HCT116 (cell line): ENCODE measurements around the gene C17orf114.
A peak's percentile ranks its signal among the peaks of the same experiment; 100 is the strongest.

Source experiments
- ATAC-seq: fragments of 200-7000 bp; cut with Tn5 transposase; 2 replicates; pipeline ENCODE4 v1.9.1; 2020; ENCODE audit warnings: mild to moderate bottlenecking, moderate library complexity
- BruUV-seq: library from RNA; stranded (reverse); fragments of 400-500 nt; replicated peaks from 2 replicates; lab custom pipeline; 2021; lab: Mats Ljungman, UMichigan
- CTCF ChIA-PET: fragments of 300-600 bp; sonication (Branson Sonifier 250); formaldehyde crosslinking; loops from one replicate; lab custom pipeline; 2021; ENCODE audit warnings: antibody characterized with exemption; lab: Charles Lee
- POLR2A ChIA-PET: fragments of 300-600, 350-600 bp; sonication (Branson Sonifier 250); formaldehyde crosslinking; loops from one replicate; lab custom pipeline; 2021; ENCODE audit warnings: antibody characterized with exemption; lab: Charles Lee
- RAD21 ChIA-PET, 2 experiments: fragments of 300-600 bp; sonication (Branson Sonifier 250); formaldehyde crosslinking; loops; one replicate each; lab custom pipeline; 2023; ENCODE audit warnings: low total read pairs in 2 of 2; ENCODE audit not compliant: uncharacterized antibody in 2 of 2, unreplicated experiment in 2 of 2, low non-redundant PET in 1 of 2; lab: Charles Lee
- DNase-seq: peaks from one replicate; pipeline ENCODE4 v3.0.0-alpha.2; 2010; ENCODE audit warnings: low read depth, low spot score
- H2AFZ ChIP-seq: fragments of 200-600 bp; shearing (Covaris generic), sonication (generic); 2 replicates; pipeline ENCODE4 v1.6.1; 2017; ENCODE audit warnings: low read depth, mixed run types, mixed read lengths, antibody characterized with exemption, low read length; ENCODE audit not compliant: poor library complexity, severe bottlenecking
- H3K27ac ChIP-seq: 2 replicates; pipeline ENCODE4 v1.5.1; 2012; ENCODE audit warnings: low read depth, low read length
- H3K27me3 ChIP-seq: fragments of 200-600 bp; sonication (generic); 2 replicates; pipeline ENCODE4 v1.6.1; 2016; ENCODE audit warnings: mixed run types, low read length, mixed read lengths; ENCODE audit not compliant: insufficient read depth
- H3K36me3 ChIP-seq, 2 experiments: fragments of 200-500 bp in 1 of 2; fragments of 200-600 bp in 1 of 2; sonication (Bioruptor generic) in 1 of 2; sonication (generic) in 1 of 2; 2 replicates each; pipeline versions ENCODE4 v1.5.1 to v1.6.1; 2014 to 2016; ENCODE audit warnings: low read length in 2 of 2, inconsistent platforms in 1 of 2, mixed read lengths in 1 of 2, mixed run types in 1 of 2; ENCODE audit not compliant: insufficient read depth in 2 of 2, control insufficient read depth in 1 of 2
- H3K4me1 ChIP-seq, 2 experiments: fragments of 200-600 bp in 1 of 2; sonication (generic) in 1 of 2; 2 replicates each; pipeline versions ENCODE4 v1.5.1 to v1.6.1; 2012 to 2017; ENCODE audit warnings: low read length in 2 of 2, inconsistent platforms in 1 of 2, mild to moderate bottlenecking in 1 of 2, mixed read lengths in 1 of 2, mixed run types in 1 of 2, moderate library complexity in 1 of 2; ENCODE audit not compliant: insufficient read depth in 2 of 2, control insufficient read depth in 1 of 2
- H3K4me2 ChIP-seq: fragments of 200-600 bp; sonication (generic); 2 replicates; pipeline ENCODE4 v1.6.1; 2017; ENCODE audit warnings: mixed run types, low read length, mixed read lengths
- H3K4me3 ChIP-seq, 2 experiments: fragments of 200-600 bp in 1 of 2; sonication (generic) in 1 of 2; replicated peaks in 1 of 2; 2 replicates each; pipeline ENCODE4 v1.5.1; 2011 to 2016; ENCODE audit warnings: low read length in 2 of 2, control low read depth in 1 of 2, low read depth in 1 of 2, mild to moderate bottlenecking in 1 of 2, mixed read lengths in 1 of 2, mixed run types in 1 of 2
- H3K79me2 ChIP-seq: fragments of 200-600 bp; sonication (generic); 2 replicates; pipeline ENCODE4 v1.6.1; 2017; ENCODE audit warnings: mild to moderate bottlenecking, mixed run types, low read length, moderate library complexity, mixed read lengths; ENCODE audit not compliant: insufficient read depth
- H3K9ac ChIP-seq: fragments of 200-600 bp; sonication (generic); 2 replicates; pipeline ENCODE4 v1.6.1; 2016; ENCODE audit warnings: low read length, mixed read lengths
- H3K9me2 ChIP-seq: fragments of 200-600 bp; sonication (generic), shearing (Covaris generic); 2 replicates; pipeline ENCODE4 v1.6.1; 2017; ENCODE audit warnings: mixed run types, mild to moderate bottlenecking, moderate library complexity; ENCODE audit not compliant: insufficient read depth
- H3K9me3 ChIP-seq, 2 experiments: fragments of 200-500 bp in 1 of 2; fragments of 200-600 bp in 1 of 2; sonication (Bioruptor generic) in 1 of 2; sonication (generic) in 1 of 2; 2 replicates each; pipeline ENCODE4 v1.6.1; 2014 to 2017; ENCODE audit warnings: low read length in 2 of 2, mixed read lengths in 2 of 2, inconsistent platforms in 1 of 2, low read depth in 1 of 2, mild to moderate bottlenecking in 1 of 2, mixed run types in 1 of 2, moderate library complexity in 1 of 2; ENCODE audit not compliant: control insufficient read depth in 1 of 2, insufficient read depth in 1 of 2
- H4K20me1 ChIP-seq: fragments of 200-600 bp; sonication (generic), shearing (Covaris generic); 2 replicates; pipeline ENCODE4 v1.6.1; 2017; ENCODE audit warnings: mixed run types, mild to moderate bottlenecking, moderate library complexity; ENCODE audit not compliant: insufficient read depth
- CBX3 ChIP-seq: IDR thresholded peaks from 2 replicates; pipeline ENCODE4 v1.6.1; 2012; ENCODE audit warnings: low read depth
- CEBPB ChIP-seq: IDR thresholded peaks from 2 replicates; pipeline ENCODE4 v1.6.1; 2012; ENCODE audit warnings: low read depth
- ELF1 ChIP-seq: IDR thresholded peaks from 2 replicates; pipeline ENCODE4 v1.6.1; 2012; ENCODE audit warnings: low read depth, borderline replicate concordance
- EZH2phosphoT487 ChIP-seq: fragments of 200-600 bp; IDR thresholded peaks from 2 replicates; pipeline ENCODE4 v1.6.1; 2018; ENCODE audit warnings: antibody characterized with exemption, borderline replicate concordance
- FOSL1 ChIP-seq: IDR thresholded peaks from 2 replicates; pipeline ENCODE4 v1.6.1; 2012; ENCODE audit warnings: low read depth
- JUND ChIP-seq: IDR thresholded peaks from 2 replicates; pipeline ENCODE4 v1.6.1; 2012
- POLR2A ChIP-seq: IDR thresholded peaks from 2 replicates; pipeline ENCODE4 v1.7.0; 2011; ENCODE audit warnings: borderline replicate concordance; ENCODE audit not compliant: insufficient read depth, insufficient read length; ENCODE audit errors: extremely low read depth
- POLR2AphosphoS5 ChIP-seq: IDR thresholded peaks from 2 replicates; pipeline ENCODE4 v1.6.1; 2011; ENCODE audit warnings: mild to moderate bottlenecking, low read depth, low read length, moderate library complexity
- SIN3A ChIP-seq: IDR thresholded peaks from 2 replicates; pipeline ENCODE4 v1.6.1; 2012; ENCODE audit warnings: low read depth
- TCF7L2 ChIP-seq: IDR thresholded peaks from 2 replicates; pipeline ENCODE4 v1.7.0; 2011; ENCODE audit warnings: borderline replicate concordance, inconsistent platforms; ENCODE audit not compliant: insufficient read depth, insufficient read length; ENCODE audit errors: extremely low read depth
- ZFX ChIP-seq: fragments of 450-650 bp; IDR thresholded peaks from 2 replicates; pipeline ENCODE4 v1.6.1; 2017
- intact Hi-C: fragments of 100-400 bp; cut with micrococcal nuclease; formaldehyde crosslinking; loops from 2 replicates; pipeline ENCODE4 v1.10.0; 2022
- TF ChIP-seq, protein P1 (sequence below): IDR thresholded peaks from 2 replicates; pipeline ENCODE4 v1.6.1; 2011; ENCODE audit warnings: mild to moderate bottlenecking, low read length, moderate library complexity; ENCODE audit not compliant: insufficient replicate concordance; ENCODE audit errors: extremely low read depth
- TF ChIP-seq, protein P2 (sequence below): IDR thresholded peaks from 2 replicates; pipeline ENCODE4 v1.6.1; 2012; ENCODE audit warnings: low read depth
- TF ChIP-seq, protein P3 (sequence below): IDR thresholded peaks from 2 replicates; pipeline ENCODE4 v1.6.1; 2012
- TF ChIP-seq, protein P4 (sequence below), 3 experiments: fragments of 200-600 bp in 1 of 3; sonication (generic) in 1 of 3; IDR thresholded peaks in 2 of 3; conservative IDR thresholded peaks in 1 of 3; 2 replicates each; pipeline ENCODE4 v1.5.1; 2012 to 2017; ENCODE audit warnings: low read depth in 2 of 3, low read length in 2 of 3, antibody characterized with exemption in 1 of 3, borderline replicate concordance in 1 of 3, control low read depth in 1 of 3, mild to moderate bottlenecking in 1 of 3, mixed read lengths in 1 of 3, mixed run types in 1 of 3, moderate library complexity in 1 of 3; ENCODE audit not compliant: insufficient read depth in 1 of 3

The C17orf114 gene

DNA sequence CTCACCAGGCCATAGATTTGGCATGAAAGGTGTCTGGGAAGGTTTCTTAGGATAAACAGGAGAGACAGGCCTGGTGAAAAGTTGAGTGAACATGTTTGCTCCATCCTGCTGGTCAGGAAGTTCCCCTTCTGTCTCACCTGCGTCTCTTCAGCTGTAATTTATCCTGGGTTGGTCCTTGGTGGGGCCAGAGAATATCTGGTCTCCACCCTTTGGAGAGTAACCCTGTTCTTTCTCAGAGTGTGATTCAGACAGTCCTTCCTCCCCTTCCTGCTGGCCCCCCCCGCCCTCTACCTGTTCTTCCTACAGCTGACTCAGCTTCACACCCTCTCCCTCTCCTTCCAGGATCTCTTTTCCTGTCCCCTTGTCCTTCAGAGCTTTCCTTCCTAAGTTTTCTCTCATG is 48.1 kb upstream of the C17orf114 start:
- Histone ChIP-seq H3K36me3 (no peaks in the 10 kb centered on the region), H3K27me3 (no peaks in the 10 kb centered on the region), H3K9me2 (no peaks in the 10 kb centered on the region), H2AFZ (no peak overlapping the region), H3K4me3 (peak overlapping the region in 1 of 2 experiments; percentile 13; a peak in 1 of 4 replicates), H3K27ac (no peak overlapping the region), H3K9me3 (no peaks in the 10 kb centered on the region), H3K4me1 (peaks cover 27 to 78% of the 10 kb centered on the region in 2 experiments), H4K20me1 (no peaks in the 10 kb centered on the region), H3K4me2 (peak overlapping the region; percentile 63), H3K9ac (peak overlapping the region; percentile 56; the same call in 1 of the 2 replicates), H3K79me2 (peaks cover 83% of the 10 kb centered on the region)
- BruUV-seq = no TSS peak
- CTCF ChIA-PET = interaction anchor here (0.6 kb wide), 1 partner anchor 34 kb away, joined by 3 read pairs; no protein-coding TSS in a partner anchor
- intact Hi-C loops = no loop called here
- POLR2A ChIA-PET = no interaction called here
- RAD21 ChIA-PET = no interaction called here
- ATAC-seq (peak; percentile 55), DNase-seq (no peak)
- no peak for TF ChIP-seq ZFX
- no peak for TF ChIP-seq EZH2phosphoT487
- TF ChIP-seq CEBPB = no peak
- TF ChIP-seq POLR2AphosphoS5 = no peak
- TF ChIP-seq CBX3 = 0 out of 2 replicates have a peak, but pooled peaks have one; percentile 28
- TF ChIP-seq, protein P1, sequence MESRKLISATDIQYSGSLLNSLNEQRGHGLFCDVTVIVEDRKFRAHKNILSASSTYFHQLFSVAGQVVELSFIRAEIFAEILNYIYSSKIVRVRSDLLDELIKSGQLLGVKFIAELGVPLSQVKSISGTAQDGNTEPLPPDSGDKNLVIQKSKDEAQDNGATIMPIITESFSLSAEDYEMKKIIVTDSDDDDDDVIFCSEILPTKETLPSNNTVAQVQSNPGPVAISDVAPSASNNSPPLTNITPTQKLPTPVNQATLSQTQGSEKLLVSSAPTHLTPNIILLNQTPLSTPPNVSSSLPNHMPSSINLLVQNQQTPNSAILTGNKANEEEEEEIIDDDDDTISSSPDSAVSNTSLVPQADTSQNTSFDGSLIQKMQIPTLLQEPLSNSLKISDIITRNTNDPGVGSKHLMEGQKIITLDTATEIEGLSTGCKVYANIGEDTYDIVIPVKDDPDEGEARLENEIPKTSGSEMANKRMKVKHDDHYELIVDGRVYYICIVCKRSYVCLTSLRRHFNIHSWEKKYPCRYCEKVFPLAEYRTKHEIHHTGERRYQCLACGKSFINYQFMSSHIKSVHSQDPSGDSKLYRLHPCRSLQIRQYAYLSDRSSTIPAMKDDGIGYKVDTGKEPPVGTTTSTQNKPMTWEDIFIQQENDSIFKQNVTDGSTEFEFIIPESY = no peak
- no peak for TF ChIP-seq TCF7L2
- no peak for TF ChIP-seq ELF1
- no peak for TF ChIP-seq POLR2A
- TF ChIP-seq SIN3A = no peak
- TF ChIP-seq, protein P2, sequence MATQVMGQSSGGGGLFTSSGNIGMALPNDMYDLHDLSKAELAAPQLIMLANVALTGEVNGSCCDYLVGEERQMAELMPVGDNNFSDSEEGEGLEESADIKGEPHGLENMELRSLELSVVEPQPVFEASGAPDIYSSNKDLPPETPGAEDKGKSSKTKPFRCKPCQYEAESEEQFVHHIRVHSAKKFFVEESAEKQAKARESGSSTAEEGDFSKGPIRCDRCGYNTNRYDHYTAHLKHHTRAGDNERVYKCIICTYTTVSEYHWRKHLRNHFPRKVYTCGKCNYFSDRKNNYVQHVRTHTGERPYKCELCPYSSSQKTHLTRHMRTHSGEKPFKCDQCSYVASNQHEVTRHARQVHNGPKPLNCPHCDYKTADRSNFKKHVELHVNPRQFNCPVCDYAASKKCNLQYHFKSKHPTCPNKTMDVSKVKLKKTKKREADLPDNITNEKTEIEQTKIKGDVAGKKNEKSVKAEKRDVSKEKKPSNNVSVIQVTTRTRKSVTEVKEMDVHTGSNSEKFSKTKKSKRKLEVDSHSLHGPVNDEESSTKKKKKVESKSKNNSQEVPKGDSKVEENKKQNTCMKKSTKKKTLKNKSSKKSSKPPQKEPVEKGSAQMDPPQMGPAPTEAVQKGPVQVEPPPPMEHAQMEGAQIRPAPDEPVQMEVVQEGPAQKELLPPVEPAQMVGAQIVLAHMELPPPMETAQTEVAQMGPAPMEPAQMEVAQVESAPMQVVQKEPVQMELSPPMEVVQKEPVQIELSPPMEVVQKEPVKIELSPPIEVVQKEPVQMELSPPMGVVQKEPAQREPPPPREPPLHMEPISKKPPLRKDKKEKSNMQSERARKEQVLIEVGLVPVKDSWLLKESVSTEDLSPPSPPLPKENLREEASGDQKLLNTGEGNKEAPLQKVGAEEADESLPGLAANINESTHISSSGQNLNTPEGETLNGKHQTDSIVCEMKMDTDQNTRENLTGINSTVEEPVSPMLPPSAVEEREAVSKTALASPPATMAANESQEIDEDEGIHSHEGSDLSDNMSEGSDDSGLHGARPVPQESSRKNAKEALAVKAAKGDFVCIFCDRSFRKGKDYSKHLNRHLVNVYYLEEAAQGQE = no peak
- TF ChIP-seq FOSL1 = 0 out of 2 replicates have a peak, but pooled peaks have one; percentile 48
- no peak; the same call in 1 of the 2 replicates for TF ChIP-seq JUND
- TF ChIP-seq, protein P3, sequence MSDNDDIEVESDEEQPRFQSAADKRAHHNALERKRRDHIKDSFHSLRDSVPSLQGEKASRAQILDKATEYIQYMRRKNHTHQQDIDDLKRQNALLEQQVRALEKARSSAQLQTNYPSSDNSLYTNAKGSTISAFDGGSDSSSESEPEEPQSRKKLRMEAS = no peak; the same call in 1 of the 2 replicates
- TF ChIP-seq, protein P4, sequence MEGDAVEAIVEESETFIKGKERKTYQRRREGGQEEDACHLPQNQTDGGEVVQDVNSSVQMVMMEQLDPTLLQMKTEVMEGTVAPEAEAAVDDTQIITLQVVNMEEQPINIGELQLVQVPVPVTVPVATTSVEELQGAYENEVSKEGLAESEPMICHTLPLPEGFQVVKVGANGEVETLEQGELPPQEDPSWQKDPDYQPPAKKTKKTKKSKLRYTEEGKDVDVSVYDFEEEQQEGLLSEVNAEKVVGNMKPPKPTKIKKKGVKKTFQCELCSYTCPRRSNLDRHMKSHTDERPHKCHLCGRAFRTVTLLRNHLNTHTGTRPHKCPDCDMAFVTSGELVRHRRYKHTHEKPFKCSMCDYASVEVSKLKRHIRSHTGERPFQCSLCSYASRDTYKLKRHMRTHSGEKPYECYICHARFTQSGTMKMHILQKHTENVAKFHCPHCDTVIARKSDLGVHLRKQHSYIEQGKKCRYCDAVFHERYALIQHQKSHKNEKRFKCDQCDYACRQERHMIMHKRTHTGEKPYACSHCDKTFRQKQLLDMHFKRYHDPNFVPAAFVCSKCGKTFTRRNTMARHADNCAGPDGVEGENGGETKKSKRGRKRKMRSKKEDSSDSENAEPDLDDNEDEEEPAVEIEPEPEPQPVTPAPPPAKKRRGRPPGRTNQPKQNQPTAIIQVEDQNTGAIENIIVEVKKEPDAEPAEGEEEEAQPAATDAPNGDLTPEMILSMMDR (IDR thresholded peaks at IDR 0.05 in 2 of 3, conservative IDR thresholded peaks at IDR 0.05 in 1 of 3; ENCODE audit: borderline replicate concordance in 1 of 3, insufficient read depth in 1 of 3, low read depth in 2 of 3, low read length in 2 of 3) = no peak
